DND-41 (cell line): ENCODE results near the gene OGFR.

Experiments
- ATAC-seq: fragments of 200-7000 bp; cut with Tn5 transposase; 3 replicates; pipeline ENCODE4 v1.9.1; 2021; ENCODE audit warnings: low read depth; ENCODE audit not compliant: insufficient read depth
- DNase-seq: peaks from one replicate; pipeline ENCODE4 v3.0.0-alpha.2; 2020
- H2AFZ ChIP-seq: 2 replicates; pipeline ENCODE4 v1.6.0; 2012; ENCODE audit warnings: low read depth, low read length
- H3K27ac ChIP-seq: 2 replicates; pipeline ENCODE4 v1.5.1; 2012; ENCODE audit warnings: low read length, inconsistent platforms
- H3K27me3 ChIP-seq: fragments of 200-600 bp; sonication (generic); 2 replicates; pipeline ENCODE4 v1.6.0; 2012; ENCODE audit warnings: low read length, mild to moderate bottlenecking, inconsistent platforms; ENCODE audit not compliant: insufficient read depth, poor library complexity
- H3K36me3 ChIP-seq: 2 replicates; pipeline ENCODE4 v1.5.1; 2012; ENCODE audit warnings: low read length, inconsistent platforms; ENCODE audit not compliant: insufficient read depth
- H3K4me1 ChIP-seq: 2 replicates; pipeline ENCODE4 v1.5.1; 2012; ENCODE audit warnings: mild to moderate bottlenecking, low read length; ENCODE audit not compliant: insufficient read depth
- H3K4me2 ChIP-seq: 2 replicates; pipeline ENCODE4 v1.6.0; 2012; ENCODE audit warnings: mild to moderate bottlenecking, moderate library complexity, low read length, inconsistent platforms; ENCODE audit not compliant: insufficient read depth
- H3K4me3 ChIP-seq, 2 experiments: fragments of 200-600 bp in 1 of 2; shearing (Covaris generic) in 1 of 2; 2 replicates each; pipeline ENCODE4 v1.5.1; 2012 to 2016; ENCODE audit warnings: inconsistent platforms in 2 of 2, low read length in 2 of 2, mild to moderate bottlenecking in 2 of 2, low read depth in 1 of 2, moderate library complexity in 1 of 2
- H3K79me2 ChIP-seq: 2 replicates; pipeline ENCODE4 v1.6.0; 2012; ENCODE audit warnings: low read length, inconsistent platforms; ENCODE audit not compliant: insufficient read depth
- H3K9ac ChIP-seq: 2 replicates; pipeline ENCODE4 v1.6.0; 2012; ENCODE audit warnings: low read depth, mild to moderate bottlenecking, inconsistent platforms, low read length, moderate library complexity
- H3K9me3 ChIP-seq: 2 replicates; pipeline ENCODE4 v1.5.1; 2012; ENCODE audit warnings: low read length, moderate library complexity, mild to moderate bottlenecking, inconsistent platforms; ENCODE audit not compliant: insufficient read depth, severe bottlenecking
- H4K20me1 ChIP-seq: 2 replicates; pipeline ENCODE4 v1.6.0; 2012; ENCODE audit warnings: low read length; ENCODE audit not compliant: insufficient read depth
- EZH2 ChIP-seq: IDR thresholded peaks from 3 replicates; pipeline ENCODE4 v1.6.1; 2012; ENCODE audit warnings: borderline replicate concordance, low read depth, mild to moderate bottlenecking, moderate library complexity, low read length, inconsistent platforms; ENCODE audit not compliant: severe bottlenecking
- TF ChIP-seq, protein P1 (sequence below): IDR thresholded peaks from 2 replicates; pipeline ENCODE4 v1.5.1; 2012; ENCODE audit warnings: borderline replicate concordance, low read length, moderate library complexity, mild to moderate bottlenecking; ENCODE audit not compliant: poor library complexity, severe bottlenecking; ENCODE audit errors: extremely low read depth

Gene OGFR

DNA sequence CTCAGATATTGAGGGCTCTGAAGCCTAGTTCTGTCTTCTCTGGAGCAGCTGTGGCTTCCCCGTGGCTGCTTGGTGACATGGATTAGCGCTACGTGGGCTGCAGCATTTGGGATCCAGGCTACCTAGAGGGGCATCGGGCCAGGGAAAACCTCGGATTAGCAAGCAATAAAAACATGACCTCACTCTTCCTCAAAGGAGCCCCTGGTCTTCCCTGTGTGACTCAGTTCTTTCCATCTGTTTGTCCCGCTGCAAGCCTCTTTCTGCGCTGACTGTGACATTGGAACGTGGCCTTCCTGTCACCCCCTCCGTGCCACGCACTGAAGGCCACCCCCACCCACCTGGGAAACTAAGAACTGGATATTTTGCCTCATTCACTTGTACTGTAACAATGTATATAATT lies 4.8 kb upstream of the OGFR start:
- H3K27me3 ChIP-seq = no peaks in the 10 kb centered on the region
- peaks cover 28% of the 10 kb centered on the region for H3K79me2 ChIP-seq
- H3K4me2 ChIP-seq = no peak overlapping the region
- no peak overlapping the region for H3K4me3 ChIP-seq
- H3K9me3 ChIP-seq = no peaks in the 10 kb centered on the region
- H4K20me1 ChIP-seq = peaks cover 30% of the 10 kb centered on the region
- no peak for ATAC-seq
- no peak overlapping the region for H3K9ac ChIP-seq
- peaks cover 47% of the 10 kb centered on the region for H3K36me3 ChIP-seq
- no peak for DNase-seq
- peaks cover 36% of the 10 kb centered on the region for H3K4me1 ChIP-seq
- H2AFZ ChIP-seq = no peak overlapping the region
- no peak for TF ChIP-seq EZH2
- TF ChIP-seq, protein P1, sequence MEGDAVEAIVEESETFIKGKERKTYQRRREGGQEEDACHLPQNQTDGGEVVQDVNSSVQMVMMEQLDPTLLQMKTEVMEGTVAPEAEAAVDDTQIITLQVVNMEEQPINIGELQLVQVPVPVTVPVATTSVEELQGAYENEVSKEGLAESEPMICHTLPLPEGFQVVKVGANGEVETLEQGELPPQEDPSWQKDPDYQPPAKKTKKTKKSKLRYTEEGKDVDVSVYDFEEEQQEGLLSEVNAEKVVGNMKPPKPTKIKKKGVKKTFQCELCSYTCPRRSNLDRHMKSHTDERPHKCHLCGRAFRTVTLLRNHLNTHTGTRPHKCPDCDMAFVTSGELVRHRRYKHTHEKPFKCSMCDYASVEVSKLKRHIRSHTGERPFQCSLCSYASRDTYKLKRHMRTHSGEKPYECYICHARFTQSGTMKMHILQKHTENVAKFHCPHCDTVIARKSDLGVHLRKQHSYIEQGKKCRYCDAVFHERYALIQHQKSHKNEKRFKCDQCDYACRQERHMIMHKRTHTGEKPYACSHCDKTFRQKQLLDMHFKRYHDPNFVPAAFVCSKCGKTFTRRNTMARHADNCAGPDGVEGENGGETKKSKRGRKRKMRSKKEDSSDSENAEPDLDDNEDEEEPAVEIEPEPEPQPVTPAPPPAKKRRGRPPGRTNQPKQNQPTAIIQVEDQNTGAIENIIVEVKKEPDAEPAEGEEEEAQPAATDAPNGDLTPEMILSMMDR = no peak
- no peak overlapping the region for H3K27ac ChIP-seq

DNA sequence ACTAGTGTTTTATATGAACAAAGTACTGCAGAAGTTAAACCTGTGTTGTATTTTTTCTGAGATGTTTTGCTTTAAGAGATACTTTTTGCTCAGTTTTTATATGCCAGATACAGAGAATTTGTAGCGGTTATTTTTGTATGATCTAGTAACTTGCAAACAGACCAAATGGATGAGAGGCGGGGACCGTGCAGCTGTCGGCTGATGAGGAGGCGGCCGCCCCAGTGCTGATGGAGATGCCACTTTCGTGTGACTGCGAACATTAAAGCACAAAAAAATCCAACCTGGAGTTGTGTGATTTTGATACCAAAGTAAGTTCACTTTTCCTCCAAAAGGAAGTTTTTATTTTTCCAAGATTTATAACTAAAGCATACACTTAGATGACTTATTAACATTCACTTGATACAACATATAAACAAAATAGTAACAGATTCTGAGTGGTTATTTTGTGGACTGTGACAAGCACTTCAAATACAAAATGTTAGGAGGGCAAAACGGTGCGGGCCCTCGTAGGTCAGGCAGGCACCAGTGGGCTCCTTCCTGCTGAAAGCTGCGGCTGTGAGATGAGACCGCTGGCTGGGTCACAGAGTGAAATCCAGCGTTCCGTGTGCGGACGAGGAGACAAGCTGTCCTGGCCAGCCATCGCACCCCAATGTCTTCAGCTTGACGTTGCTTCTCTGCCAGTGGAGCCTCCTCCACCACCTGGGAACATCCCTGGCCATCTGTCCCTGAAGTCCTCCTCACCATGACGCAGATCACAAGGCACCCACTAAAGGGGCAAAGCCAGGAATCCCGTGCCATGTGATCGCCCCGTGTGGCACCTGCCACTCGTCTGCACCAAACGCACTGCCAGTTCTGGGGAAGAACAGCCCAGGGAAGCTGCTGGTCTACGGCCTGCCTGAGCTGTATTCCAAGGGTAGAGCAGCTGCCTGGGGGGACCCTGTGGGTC lies 4.0 kb upstream of the OGFR start:
- TF ChIP-seq, protein P1 = no peak
- TF ChIP-seq EZH2 = no peak
- no peak for ATAC-seq
- peaks cover 31% of the 10 kb centered on the region for H3K4me1 ChIP-seq

DNA sequence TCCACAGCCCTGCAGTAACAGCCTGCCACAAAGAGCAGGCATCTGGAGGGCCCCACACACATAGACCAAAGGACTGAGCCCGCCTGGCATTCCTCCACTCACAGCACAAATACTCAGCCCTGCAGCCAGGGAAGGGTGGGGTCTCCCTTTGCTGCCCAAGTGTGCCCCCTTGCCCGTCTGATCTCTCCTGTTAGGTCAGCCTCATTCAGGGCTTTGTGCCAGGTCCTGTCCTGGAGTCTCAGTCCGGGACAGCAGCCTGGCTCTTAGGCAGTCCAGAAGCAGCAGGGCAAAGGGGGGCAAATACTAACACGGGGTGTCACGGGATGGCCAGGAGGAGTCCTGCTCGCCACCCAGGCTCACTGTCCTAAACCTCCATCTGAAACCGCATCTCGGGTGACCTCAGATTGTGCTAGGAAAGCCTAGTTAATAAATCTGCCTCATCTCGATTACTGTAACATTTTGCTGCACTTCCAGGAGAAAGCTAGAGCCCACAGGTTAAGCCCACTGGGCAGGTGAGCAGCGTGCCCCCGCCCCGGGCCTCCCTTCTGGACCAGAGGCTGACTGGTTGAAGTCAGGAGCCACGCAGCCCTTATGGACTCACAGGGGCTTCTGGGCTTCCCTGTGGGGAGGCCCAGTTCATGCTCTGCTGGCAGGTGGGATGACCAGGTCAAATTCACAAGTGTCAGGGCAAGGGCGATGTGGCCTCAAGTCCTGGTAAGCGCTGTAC lies 3.2 kb upstream of the OGFR start:
- no peaks in the 10 kb centered on the region for H3K9me3 ChIP-seq
- H3K4me3 ChIP-seq = no peak overlapping the region
- H4K20me1 ChIP-seq = peaks cover 42% of the 10 kb centered on the region
- H3K27me3 ChIP-seq = no peaks in the 10 kb centered on the region
- no peak for ATAC-seq
- H3K36me3 ChIP-seq = peaks cover 57% of the 10 kb centered on the region
- peaks cover 34% of the 10 kb centered on the region for H3K4me1 ChIP-seq
- H3K9ac ChIP-seq = no peak overlapping the region
- peaks cover 39% of the 10 kb centered on the region for H3K79me2 ChIP-seq
- no peak for TF ChIP-seq EZH2
- TF ChIP-seq, protein P1 = no peak
- H3K27ac ChIP-seq = no peak overlapping the region
- no peak overlapping the region for H2AFZ ChIP-seq
- no peak for DNase-seq
- H3K4me2 ChIP-seq = no peak overlapping the region

More for the DNA sequence above, 4.0 kb upstream of the OGFR start:
- Histone ChIP-seq H3K79me2 (peaks cover 32% of the 10 kb centered on the region), H2AFZ (no peak overlapping the region), H4K20me1 (peaks cover 33% of the 10 kb centered on the region), H3K9me3 (no peaks in the 10 kb centered on the region), H3K36me3 (peaks cover 49% of the 10 kb centered on the region), H3K27ac (no peak overlapping the region), H3K27me3 (no peaks in the 10 kb centered on the region), H3K4me2 (no peak overlapping the region), H3K4me3 (no peak overlapping the region), H3K9ac (no peak overlapping the region)
- no peak for DNase-seq
